GM19395 (cell line): Measurements from ENCODE around the gene EDNRA.

Experiments used
- ATAC-seq: cut with Tn5 transposase; IDR thresholded peaks from one replicate; pipeline ENCODE4 v1.9.1; 2021; ENCODE audit warnings: mild to moderate bottlenecking, moderate library complexity; ENCODE audit not compliant: unreplicated experiment

The EDNRA gene

GRCh38 chr4:147538711-147539110 lies 57.8 kb downstream of the EDNRA start:
- no peak for ATAC-seq

DNA sequence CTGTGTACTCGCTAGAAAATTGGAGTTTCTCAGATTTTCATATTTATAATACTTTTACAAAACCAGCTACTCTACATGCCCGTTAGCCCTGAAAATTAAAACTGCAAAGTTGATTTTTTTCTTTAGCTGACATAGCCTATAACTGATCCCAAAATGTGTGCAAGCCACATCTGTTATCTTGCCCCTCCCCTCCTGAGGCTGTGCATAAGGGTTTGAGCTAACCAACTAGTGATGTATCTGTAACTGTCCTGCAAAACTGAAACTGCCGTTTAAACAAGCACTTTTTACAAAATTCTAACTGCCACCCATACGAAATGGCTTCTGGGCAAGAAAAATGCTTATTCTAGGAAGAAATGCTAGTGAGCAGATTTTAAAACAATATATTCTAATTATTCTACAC lies 59.1 kb downstream of the EDNRA start:
- no peak for ATAC-seq

GRCh38 chr4:147542229-147542990 lies 61.5 kb downstream of the EDNRA start:
- ATAC-seq = no peak

DNA sequence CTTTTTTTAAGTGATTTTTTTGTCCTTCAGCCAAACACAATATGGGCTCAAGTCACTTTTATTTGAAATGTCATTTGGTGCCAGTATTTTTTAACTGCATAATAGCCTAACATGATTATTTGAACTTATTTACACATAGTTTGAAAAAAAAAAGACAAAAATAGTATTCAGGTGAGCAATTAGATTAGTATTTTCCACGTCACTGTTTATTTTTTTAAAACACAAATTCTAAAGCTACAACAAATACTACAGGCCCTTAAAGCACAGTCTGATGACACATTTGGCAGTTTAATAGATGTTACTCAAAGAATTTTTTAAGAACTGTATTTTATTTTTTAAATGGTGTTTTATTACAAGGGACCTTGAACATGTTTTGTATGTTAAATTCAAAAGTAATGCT lies 62.1 kb downstream of the EDNRA start:
- no peak for ATAC-seq

GRCh38 chr4:147546349-147546748 lies 65.5 kb downstream of the EDNRA start:
- ATAC-seq = no peak

- ATAC-seq = peak; percentile 41
Measured at GRCh38 chr4:147547314-147548056, 66.6 kb downstream of the EDNRA start.

GRCh38 chr4:147548256-147548655 lies 67.4 kb downstream of the EDNRA start:
- no peak for ATAC-seq

- peak; percentile 66 for ATAC-seq
Measured at GRCh38 chr4:147550626-147551246, 69.8 kb downstream of the EDNRA start.

- ATAC-seq = no peak
Measured at GRCh38 chr4:147560625-147561024, 79.7 kb downstream of the EDNRA start.

DNA sequence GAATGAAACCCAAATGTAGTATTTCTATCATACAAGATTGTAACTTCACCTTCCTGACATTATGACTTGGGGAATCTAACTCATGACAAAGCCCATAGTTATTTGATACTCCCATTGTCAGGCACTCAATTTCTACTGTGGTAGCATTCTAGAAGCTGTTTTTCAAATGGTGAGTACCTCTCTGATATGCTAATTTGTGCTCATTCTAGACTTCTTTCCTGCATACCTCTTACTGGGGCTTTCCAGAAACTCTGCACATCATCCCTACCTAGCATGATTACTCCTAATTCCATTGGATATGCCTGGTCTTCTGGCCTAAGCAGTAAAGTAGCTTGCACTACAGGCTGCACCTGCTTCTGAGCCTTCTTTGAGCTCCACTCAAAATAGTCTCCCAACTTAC lies 85.9 kb downstream of the EDNRA start:
- no peak for ATAC-seq

GRCh38 chr4:147567276-147567675 lies 86.4 kb downstream of the EDNRA start:
- ATAC-seq = no peak

GRCh38 chr4:147570616-147571015 lies 89.7 kb downstream of the EDNRA start:
- no peak for ATAC-seq

GRCh38 chr4:147571036-147571770 lies 90.3 kb downstream of the EDNRA start:
- ATAC-seq = no peak

DNA sequence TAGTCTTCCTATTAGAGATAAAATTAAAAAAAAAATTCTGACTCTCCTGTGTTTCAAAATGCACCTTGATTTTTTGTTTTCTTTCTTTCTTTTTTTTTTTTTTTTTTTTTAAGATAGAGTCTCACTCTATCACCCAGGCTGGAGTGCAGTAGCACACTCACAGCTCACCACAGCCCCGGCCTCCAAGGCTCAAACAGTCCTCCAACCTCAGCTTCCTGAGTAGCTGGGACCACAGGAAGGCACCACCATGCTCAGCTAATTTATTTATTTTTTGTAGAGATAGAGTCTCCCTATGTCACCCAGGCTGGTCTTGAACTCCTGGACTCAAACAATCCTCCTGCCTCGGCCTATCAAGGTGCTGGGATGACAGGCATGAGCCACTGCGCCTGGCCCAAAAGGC lies 95.2 kb downstream of the EDNRA start:
- no peak for ATAC-seq

DNA sequence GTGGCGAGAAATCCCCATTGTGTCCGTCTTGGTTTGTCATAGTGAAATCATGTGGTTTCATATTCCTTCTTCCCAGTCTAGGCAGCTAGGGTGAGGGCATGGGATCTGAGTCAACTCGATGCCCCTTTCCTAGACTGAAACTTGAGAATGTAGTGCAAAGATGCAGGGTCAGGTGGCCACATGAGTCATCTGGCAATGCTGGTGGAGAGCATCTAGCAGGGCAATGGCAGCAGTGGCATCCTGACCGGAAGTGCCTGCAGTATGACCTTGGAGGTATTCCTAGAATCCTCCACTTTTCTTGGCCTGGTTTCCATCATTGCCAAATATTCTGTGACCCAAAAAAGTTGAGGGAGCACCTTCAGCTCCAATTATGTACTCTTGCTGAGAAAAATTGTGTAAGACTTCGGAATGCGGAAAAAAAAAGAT lies 97.2 kb downstream of the EDNRA start:
- ATAC-seq = no peak

DNA sequence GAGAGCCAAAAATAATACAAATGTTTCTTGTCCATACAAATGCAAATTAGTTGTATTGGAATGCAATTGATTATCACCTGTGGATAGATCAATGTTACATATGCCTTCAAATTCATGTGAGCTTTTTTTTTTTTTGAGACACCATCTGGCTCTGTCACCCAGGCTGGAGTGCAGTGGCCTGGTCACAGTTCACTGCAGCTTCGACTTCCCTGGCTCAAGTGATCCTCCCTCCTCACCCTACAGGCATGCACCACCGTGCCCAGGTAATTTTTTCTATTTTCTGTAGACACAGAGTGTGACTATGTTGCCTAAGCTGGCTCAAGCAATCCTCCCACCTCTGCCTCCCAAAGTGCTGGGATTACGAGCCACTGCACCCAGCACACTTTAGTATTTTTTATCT lies 97.7 kb downstream of the EDNRA start:
- ATAC-seq = no peak

DNA sequence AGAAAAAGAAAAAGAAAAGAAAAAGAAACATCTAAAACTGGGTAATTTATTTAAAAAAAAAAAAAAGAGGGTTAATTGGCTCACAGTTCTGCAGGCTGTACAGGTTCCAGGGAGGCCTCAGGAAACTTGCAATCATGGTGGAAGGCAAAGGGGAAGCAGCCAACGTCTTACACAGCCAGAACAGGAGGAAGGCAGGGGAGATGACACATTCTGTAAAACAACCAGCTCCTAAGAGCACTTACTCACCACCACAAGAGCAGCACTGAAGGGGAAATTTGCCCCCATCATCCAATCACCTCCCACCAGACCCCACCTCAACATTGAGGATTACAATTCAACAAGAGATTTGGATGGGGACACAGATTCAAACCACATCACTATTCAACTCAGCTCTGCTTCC lies 99.5 kb downstream of the EDNRA start:
- no peak for ATAC-seq

- no peak for ATAC-seq
Measured at GRCh38 chr4:147581606-147582350, 100.9 kb downstream of the EDNRA start.

DNA sequence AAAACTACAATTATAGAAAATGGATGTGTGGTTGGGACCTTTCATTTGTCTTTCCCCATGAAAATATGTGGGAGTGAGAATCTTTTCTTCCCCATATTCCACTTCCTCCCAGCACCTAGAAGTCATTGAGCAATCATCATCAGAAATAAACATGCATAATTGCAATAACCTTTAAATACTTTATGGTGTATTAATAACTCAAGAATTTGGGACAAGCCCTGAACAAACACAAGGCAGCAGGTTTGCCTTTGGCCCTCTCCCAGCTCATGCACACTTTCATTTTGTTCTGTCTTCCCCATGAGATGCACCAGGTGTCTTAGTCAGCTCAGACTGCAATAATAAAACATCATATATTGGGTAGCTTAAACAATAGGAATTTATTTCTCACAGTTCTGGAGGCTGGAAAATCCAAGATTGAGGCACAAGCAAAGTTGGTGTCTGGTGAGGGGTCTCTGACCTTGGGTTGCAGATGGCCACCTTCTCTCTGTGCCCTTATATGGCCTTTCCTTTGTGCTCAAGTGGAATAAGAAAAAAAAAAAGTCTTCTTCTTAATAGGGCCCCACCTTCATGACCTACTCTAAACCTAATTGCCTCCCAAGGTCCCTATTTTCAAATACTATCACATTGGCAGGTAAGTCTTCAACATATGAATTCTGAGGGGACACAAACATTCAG lies 101.6 kb downstream of the EDNRA start:
- no peak for ATAC-seq

DNA sequence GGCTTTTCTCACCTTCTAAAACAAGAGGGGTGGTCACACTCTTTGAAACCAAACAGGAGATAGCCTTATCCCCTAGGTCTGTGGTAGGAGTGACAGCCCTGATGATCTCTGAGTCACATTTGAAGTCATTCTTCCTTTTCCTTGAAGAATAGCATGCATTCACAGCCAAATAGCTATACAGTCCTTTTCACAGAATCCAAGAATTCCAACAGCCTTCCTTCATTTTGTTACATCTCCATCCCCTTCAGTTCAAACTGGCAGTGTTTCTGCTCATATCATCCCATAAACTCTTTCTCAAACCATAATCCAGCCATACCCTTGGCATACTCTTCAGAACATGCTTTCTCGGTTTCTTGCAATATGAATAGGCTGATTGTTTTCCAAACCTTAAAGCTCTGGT lies 103.0 kb downstream of the EDNRA start:
- ATAC-seq = no peak
